Trophoblast cell (in vitro differentiated cells and primary cell): ENCODE data around the gene CDC42SE2.

Experiments
- DNase-seq, 2 donors: peaks; one replicate each; pipeline ENCODE4 v3.0.0-alpha.2; 2016
- H2AFZ ChIP-seq: 2 replicates; pipeline ENCODE4 v1.6.1; 2013; ENCODE audit warnings: low read length, moderate library complexity, mild to moderate bottlenecking; ENCODE audit not compliant: insufficient read depth, poor library complexity
- H2AK5ac ChIP-seq: 2 replicates; pipeline ENCODE4 v1.6.1; 2013; ENCODE audit warnings: mild to moderate bottlenecking, low read length
- H2BK120ac ChIP-seq: 2 replicates; pipeline ENCODE4 v1.6.1; 2013; ENCODE audit warnings: low read length, mild to moderate bottlenecking, moderate library complexity; ENCODE audit not compliant: insufficient read depth, poor library complexity
- H2BK12ac ChIP-seq: 2 replicates; pipeline ENCODE4 v1.6.1; 2013; ENCODE audit warnings: mild to moderate bottlenecking, low read length, moderate library complexity
- H2BK5ac ChIP-seq: 2 replicates; pipeline ENCODE4 v1.6.1; 2013; ENCODE audit warnings: low read length, low read depth, moderate library complexity, mild to moderate bottlenecking; ENCODE audit not compliant: poor library complexity
- H3K14ac ChIP-seq: 2 replicates; pipeline ENCODE4 v1.6.1; 2013; ENCODE audit warnings: mild to moderate bottlenecking, low read length
- H3K18ac ChIP-seq: 2 replicates; pipeline ENCODE4 v1.6.1; 2013; ENCODE audit warnings: mild to moderate bottlenecking, low read length
- H3K23ac ChIP-seq: 2 replicates; pipeline ENCODE4 v1.6.1; 2013; ENCODE audit warnings: low read length
- H3K27ac ChIP-seq: 2 replicates; pipeline ENCODE4 v1.5.1; 2013; ENCODE audit warnings: low read depth, mild to moderate bottlenecking, inconsistent platforms, low read length, moderate library complexity
- H3K27me3 ChIP-seq: 2 replicates; pipeline ENCODE4 v1.6.1; 2013; ENCODE audit warnings: inconsistent platforms, mild to moderate bottlenecking, low read length, moderate library complexity; ENCODE audit not compliant: insufficient read depth
- H3K36me3 ChIP-seq, 2 experiments: 1 replicate in 1 of 2; 2 replicates in 1 of 2; pipeline ENCODE4 v1.6.1; 2013; ENCODE audit warnings: low read length in 2 of 2, mild to moderate bottlenecking in 2 of 2, moderate library complexity in 1 of 2; ENCODE audit not compliant: insufficient read depth in 2 of 2, control insufficient read depth in 1 of 2
- H3K4ac ChIP-seq: 2 replicates; pipeline ENCODE4 v1.6.1; 2013; ENCODE audit warnings: low read depth, mild to moderate bottlenecking, low read length, moderate library complexity
- H3K4me1 ChIP-seq, 2 experiments: 1 replicate in 1 of 2; 2 replicates in 1 of 2; pipeline ENCODE4 v1.6.1; 2013; ENCODE audit warnings: low read length in 2 of 2, mild to moderate bottlenecking in 2 of 2, moderate library complexity in 1 of 2; ENCODE audit not compliant: insufficient read depth in 2 of 2, control insufficient read depth in 1 of 2
- H3K4me2 ChIP-seq: 2 replicates; pipeline ENCODE4 v1.6.1; 2013; ENCODE audit warnings: inconsistent platforms, mild to moderate bottlenecking, low read length, moderate library complexity
- H3K4me3 ChIP-seq: 2 replicates; pipeline ENCODE4 v1.5.1; 2013; ENCODE audit warnings: mild to moderate bottlenecking, low read depth, low read length, inconsistent platforms
- H3K79me1 ChIP-seq: one replicate; pipeline ENCODE4 v1.6.1; 2013; ENCODE audit warnings: low read length
- H3K79me2 ChIP-seq: 2 replicates; pipeline ENCODE4 v1.6.1; 2013; ENCODE audit warnings: low read length, mild to moderate bottlenecking; ENCODE audit not compliant: control insufficient read depth, insufficient read depth, poor library complexity
- H3K9ac ChIP-seq: 2 replicates; pipeline ENCODE4 v1.6.1; 2013; ENCODE audit warnings: mild to moderate bottlenecking, low read length
- H3K9me3 ChIP-seq: 2 replicates; pipeline ENCODE4 v1.6.1; 2013; ENCODE audit warnings: low read depth, mild to moderate bottlenecking, control low read depth, inconsistent platforms, low read length; ENCODE audit not compliant: insufficient read depth
- H4K12ac ChIP-seq: 2 replicates; pipeline ENCODE4 v1.6.1; 2013; ENCODE audit warnings: low read depth, mild to moderate bottlenecking, low read length, moderate library complexity
- H4K8ac ChIP-seq: 2 replicates; pipeline ENCODE4 v1.6.1; 2013; ENCODE audit warnings: low read depth, mild to moderate bottlenecking, low read length, moderate library complexity
- H4K91ac ChIP-seq: one replicate; pipeline ENCODE4 v1.6.1; 2013; ENCODE audit warnings: low read depth, mild to moderate bottlenecking, low read length, moderate library complexity
- WGBS: extraction: QIAGEN DNeasy Blood & Tissue Kit; methylation state at CpG from one replicate; pipeline ENCODE4 v1.1.7; 2013; ENCODE audit warnings: missing lambda C conversion rate; ENCODE audit not compliant: insufficient read length, insufficient coverage; ENCODE audit errors: extremely low coverage; 5-methylcytosine and 5-hydroxymethylcytosine counted together

Gene CDC42SE2

GRCh38 chr5:131366428-131366827, 102.6 kb downstream of the CDC42SE2 start:
- Histone ChIP-seq H2BK120ac (no peak overlapping the region), H3K27ac (no peak overlapping the region), H3K79me2 (no peaks in the 10 kb centered on the region), H4K91ac (no peak overlapping the region), H3K9ac (no peak overlapping the region), H2BK5ac (no peak overlapping the region), H3K4me3 (no peak overlapping the region), H3K79me1 (no peaks in the 10 kb centered on the region), H2AFZ (no peak overlapping the region), H2BK12ac (no peak overlapping the region), H3K18ac (peak overlapping the region; percentile 22), H3K4me2 (no peak overlapping the region), H3K4me1 (no peaks in the 10 kb centered on the region), H3K4ac (no peak overlapping the region), H3K9me3 (no peaks in the 10 kb centered on the region), H2AK5ac (no peak overlapping the region), H3K23ac (no peak overlapping the region), H3K27me3 (no peaks in the 10 kb centered on the region), H4K8ac (no peak overlapping the region), H3K36me3 (no peaks in the 10 kb centered on the region), H4K12ac (no peak overlapping the region), H3K14ac (no peak overlapping the region)
- no CpG with 5 or more reads among the region's 3 CpGs for WGBS
- DNase-seq, result peak in 1 of 2 donors; percentile 37

GRCh38 chr5:131367219-131367860, 103.5 kb downstream of the CDC42SE2 start:
- Histone ChIP-seq H3K9me3 (no peaks in the 10 kb centered on the region), H3K4ac (no peak overlapping the region), H3K4me1 (no peaks in the 10 kb centered on the region), H3K27me3 (no peaks in the 10 kb centered on the region), H3K4me3 (no peak overlapping the region), H2BK5ac (no peak overlapping the region), H3K79me2 (no peaks in the 10 kb centered on the region), H3K36me3 (no peaks in the 10 kb centered on the region), H3K27ac (no peak overlapping the region), H2AK5ac (no peak overlapping the region), H2AFZ (no peak overlapping the region), H4K91ac (no peak overlapping the region), H3K23ac (no peak overlapping the region), H3K14ac (no peak overlapping the region), H3K79me1 (no peaks in the 10 kb centered on the region), H4K12ac (no peak overlapping the region), H2BK120ac (no peak overlapping the region), H4K8ac (no peak overlapping the region), H3K18ac (no peak overlapping the region), H2BK12ac (no peak overlapping the region), H3K4me2 (no peak overlapping the region), H3K9ac (no peak overlapping the region)
- WGBS, result no CpG with 5 or more reads among the region's 4 CpGs
- no peak for DNase-seq

GRCh38 chr5:131368866-131369265, 105.0 kb downstream of the CDC42SE2 start:
- no peaks in the 10 kb centered on the region for H3K4me1 ChIP-seq
- no CpG with 5 or more reads among the region's 4 CpGs for WGBS
- no peak overlapping the region for H3K4me2 ChIP-seq

DNA sequence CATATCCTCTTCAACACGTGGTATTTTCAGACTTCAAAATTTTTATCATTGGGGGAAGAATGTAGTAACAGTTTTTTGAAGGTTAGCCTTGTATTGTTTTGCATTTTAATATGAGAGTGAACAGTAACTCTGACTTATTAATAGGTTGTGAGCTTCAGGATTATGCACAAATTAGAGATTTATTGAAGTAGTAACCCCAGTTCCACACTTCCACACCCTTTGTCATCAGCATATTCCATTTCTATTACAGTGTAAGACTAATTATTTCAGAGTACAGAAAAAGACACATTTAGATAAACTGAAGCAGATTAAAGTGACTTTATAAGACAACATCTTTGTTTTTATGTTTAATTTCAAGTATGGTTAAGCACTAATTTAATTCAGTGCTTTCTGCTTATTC, 105.7 kb downstream of the CDC42SE2 start:
- H3K4me3 ChIP-seq, result no peak overlapping the region
- no CpG with 5 or more reads among the region's 1 CpG for WGBS

More at GRCh38 chr5:131368866-131369265, 105.0 kb downstream of the CDC42SE2 start:
- no peak for DNase-seq
- Histone ChIP-seq H4K12ac (no peak overlapping the region), H3K27ac (no peak overlapping the region), H2BK120ac (no peak overlapping the region), H3K36me3 (no peaks in the 10 kb centered on the region), H3K79me1 (no peaks in the 10 kb centered on the region), H4K91ac (no peak overlapping the region), H3K79me2 (no peaks in the 10 kb centered on the region), H2AFZ (no peak overlapping the region), H3K4ac (no peak overlapping the region), H3K9me3 (no peaks in the 10 kb centered on the region), H3K27me3 (no peaks in the 10 kb centered on the region), H3K14ac (no peak overlapping the region), H3K23ac (no peak overlapping the region), H2BK12ac (no peak overlapping the region), H3K18ac (no peak overlapping the region), H2AK5ac (no peak overlapping the region), H2BK5ac (no peak overlapping the region), H3K9ac (no peak overlapping the region), H3K4me3 (no peak overlapping the region), H4K8ac (no peak overlapping the region)

More for the DNA sequence above, 105.7 kb downstream of the CDC42SE2 start:
- Histone ChIP-seq H3K18ac (no peak overlapping the region), H3K9me3 (no peaks in the 10 kb centered on the region), H2BK12ac (no peak overlapping the region), H2AK5ac (no peak overlapping the region), H3K36me3 (no peaks in the 10 kb centered on the region), H3K4me1 (no peaks in the 10 kb centered on the region), H2BK120ac (no peak overlapping the region), H4K91ac (no peak overlapping the region), H4K12ac (no peak overlapping the region), H3K27ac (no peak overlapping the region), H3K4me2 (no peak overlapping the region), H4K8ac (no peak overlapping the region), H2BK5ac (no peak overlapping the region), H2AFZ (no peak overlapping the region), H3K23ac (no peak overlapping the region), H3K79me2 (no peaks in the 10 kb centered on the region), H3K79me1 (no peaks in the 10 kb centered on the region), H3K14ac (no peak overlapping the region), H3K9ac (no peak overlapping the region), H3K4ac (no peak overlapping the region), H3K27me3 (no peaks in the 10 kb centered on the region)
- no peak for DNase-seq
